RCC 7860 (cell line): ENCODE results near the gene ZZZ3.
"Not testable (repeated sequence)": the region's sequence is repeated elsewhere in the genome, so short reads cannot be mapped to it uniquely, and the experiment has no call there.

Experiments used
- DNase-seq: peaks from one replicate; pipeline ENCODE4 v3.0.0-alpha.2; 2015; ENCODE audit warnings: low spot score
- FAIRE-seq: peaks from 2 replicates; lab custom pipeline; 2012; peaks lifted over from hg19 to GRCh38; lab: Jason Lieb, UNC

The ZZZ3 gene

DNA sequence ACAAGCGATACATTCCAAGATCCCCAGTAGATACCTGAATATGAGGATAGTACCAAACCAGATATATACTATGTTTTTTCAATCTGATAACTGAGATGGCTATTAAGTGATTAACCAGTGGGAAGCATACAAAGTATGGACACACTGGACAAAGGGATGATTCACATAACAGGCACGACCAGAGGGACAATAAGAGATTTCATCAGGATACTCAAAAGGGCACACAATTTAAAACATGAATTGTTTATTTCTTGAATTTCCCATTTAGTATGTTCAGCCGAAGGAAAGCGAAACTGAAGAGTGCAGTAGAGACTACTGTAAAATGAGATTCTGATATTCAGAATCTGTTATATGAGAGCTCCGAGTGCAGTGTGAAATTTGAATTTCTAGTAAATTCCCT, 10.6 kb downstream of the ZZZ3 start:
- DNase-seq (no peak), FAIRE-seq (no peak)

DNA sequence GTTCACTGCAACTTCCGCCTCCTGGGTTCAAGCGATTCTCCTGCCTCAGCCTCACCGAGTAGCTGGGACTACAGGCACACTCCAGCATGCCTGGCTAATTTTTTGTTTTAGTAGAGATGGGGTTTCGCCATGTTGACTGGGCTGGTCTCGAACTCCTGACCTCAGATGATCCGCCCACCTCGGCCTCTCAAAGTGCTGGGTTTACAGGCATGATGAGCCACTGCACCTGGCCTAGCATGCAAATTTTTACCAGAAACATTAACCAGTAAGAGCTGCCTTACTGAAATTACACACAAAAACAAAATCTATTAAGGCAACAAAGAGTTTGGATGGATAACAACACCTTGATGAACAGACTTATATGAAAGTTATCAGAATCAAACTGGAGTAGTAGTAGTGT, 12.1 kb downstream of the ZZZ3 start:
- FAIRE-seq = no peak
- DNase-seq = no peak

DNA sequence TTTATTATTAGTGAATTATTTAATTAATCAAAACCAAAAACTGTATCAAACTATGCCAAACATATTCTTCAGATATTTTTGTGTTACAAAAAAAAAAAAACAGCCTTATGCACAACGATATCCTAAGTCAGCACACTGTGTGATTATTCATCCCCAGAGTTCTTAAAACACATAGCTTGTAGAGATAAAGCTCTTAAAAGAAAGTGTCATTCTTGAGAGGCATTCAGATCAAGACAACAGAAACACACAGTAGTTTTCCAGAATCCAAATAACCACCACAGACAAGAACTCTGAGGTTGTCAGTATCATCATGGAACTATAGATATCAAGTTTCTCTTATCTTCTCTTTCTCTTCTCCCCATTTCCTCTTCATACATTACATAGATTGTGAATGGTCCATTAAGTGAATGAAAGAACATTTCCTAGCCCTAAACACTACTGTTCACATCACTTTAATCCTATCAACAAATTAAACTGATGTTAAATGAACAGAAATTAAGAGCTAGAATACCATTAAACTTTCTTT, 13.5 kb downstream of the ZZZ3 start:
- no peak for DNase-seq
- FAIRE-seq = no peak

DNA sequence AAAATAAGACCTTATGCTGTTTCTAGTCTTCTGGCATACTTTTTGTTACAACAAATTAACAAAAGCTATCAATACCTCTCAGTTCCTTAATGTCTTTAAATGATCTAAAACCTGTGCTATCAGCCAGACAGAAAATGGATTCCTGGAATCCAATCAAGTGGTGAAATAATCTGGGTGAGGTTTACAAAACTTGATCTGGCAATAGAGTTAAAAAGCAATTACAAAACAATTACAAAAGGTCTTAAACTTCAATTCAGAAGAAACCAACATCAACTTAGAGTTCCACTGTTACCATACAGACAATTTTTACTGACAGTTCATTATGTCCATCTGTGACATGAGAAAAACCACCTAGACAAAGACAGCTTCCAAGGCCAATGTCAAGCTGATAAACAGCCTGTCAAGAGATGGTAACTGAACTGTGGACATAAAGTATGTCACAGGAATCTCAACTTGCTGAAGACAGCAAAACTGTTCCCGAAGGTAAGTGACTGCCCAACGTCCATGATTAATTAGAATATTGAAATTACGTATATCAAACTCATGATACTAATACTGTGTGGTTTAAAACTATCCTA, 17.4 kb downstream of the ZZZ3 start:
- no peak for FAIRE-seq
- no peak for DNase-seq

DNA sequence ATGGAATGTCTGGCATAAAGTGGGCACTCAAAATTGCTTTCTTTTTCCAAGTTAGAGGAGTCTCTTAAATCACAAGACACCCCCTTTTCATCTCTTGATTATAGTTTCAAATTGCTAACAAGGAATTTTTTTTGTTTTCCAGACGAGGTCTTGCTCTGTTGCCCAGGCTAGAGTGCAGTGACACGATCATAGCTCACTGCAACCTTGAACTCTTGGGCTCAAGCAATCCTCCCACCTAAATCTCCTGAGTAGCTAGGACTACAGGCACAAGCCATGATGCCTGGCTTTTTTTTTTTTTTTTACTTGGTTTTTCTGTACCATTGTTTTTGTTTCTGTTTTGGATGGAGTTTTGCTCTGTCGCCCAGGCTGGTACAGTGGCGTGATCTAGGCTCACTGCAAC, 20.8 kb downstream of the ZZZ3 start:
- no peak for FAIRE-seq
- no peak for DNase-seq

DNA sequence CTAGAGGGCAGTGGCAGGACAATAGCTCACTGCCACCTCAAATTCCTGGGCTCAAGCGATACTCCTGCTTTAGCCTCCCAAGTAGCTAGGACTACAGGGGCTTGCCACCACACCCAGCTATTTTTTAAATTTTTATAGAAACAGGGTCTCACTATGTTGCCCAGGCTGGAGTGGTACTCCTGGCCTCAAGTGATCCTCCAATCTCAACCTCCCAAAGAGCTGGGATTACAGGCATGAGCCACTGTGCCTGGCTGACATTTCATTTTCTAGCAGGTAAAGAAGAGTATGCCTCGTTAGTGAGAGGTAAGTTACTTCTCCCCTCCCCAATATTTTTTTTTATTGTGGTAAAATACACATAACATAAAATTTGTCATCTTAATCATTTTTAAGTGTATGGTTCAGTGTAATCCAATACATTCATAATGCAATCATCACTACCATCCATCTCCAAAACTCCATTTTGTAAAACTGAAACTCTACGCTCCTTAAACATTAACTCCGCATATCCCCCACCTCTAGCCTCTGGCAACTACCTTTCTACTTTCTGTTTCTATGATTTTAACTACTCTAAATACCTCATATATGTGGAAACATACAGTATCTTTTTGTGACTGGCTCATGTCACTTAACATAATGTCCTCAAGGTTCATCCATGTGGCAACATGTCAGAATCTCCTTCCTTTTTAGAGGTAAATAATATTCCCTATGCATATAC, 22.4 kb downstream of the ZZZ3 start:
- FAIRE-seq (no peak), DNase-seq (no peak)

DNA sequence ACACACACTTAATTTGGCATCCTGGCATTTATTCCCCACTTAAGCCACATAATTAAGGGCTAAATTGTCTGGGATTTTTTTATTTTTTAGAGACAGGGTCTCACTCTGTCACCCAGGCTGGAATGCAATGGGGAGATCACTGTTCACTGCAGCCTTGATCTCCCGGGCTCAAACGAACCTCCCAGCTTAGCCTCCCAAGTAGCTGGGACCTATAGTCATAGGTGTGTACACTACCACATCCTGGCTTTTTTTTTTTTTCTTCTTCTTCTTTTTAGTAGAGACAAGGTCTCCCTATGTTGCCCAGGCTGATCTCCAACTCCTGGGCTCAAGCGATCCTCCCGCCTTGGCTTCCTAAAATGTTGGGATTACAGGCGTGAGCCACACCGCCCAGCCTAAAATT, 24.2 kb downstream of the ZZZ3 start:
- DNase-seq = no peak
- FAIRE-seq = no peak

DNA sequence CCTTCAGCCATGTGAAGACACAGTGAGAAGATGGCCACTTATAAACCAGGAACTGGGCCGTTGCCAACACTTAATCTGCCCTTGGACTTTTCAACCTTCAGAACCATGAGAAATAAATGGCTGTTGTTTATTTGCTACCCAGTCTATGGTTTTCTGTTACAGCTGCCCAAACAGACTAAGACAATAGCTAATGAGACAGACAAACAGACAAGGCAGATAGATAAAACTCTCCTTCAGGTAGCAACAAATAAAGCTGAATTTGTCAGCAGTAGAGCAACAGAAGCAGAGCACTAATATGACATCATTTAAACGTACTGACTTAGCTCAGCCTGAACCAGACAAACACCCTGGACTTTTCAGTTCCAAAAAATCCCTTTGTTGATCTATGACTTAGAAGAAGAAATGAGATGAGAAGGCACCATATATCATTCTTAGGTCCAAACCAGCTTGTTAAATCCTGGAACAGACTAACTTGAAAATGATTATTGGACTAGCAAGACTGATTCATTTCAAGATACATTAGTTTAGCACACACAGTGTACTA, 27.0 kb downstream of the ZZZ3 start:
- no peak for DNase-seq
- FAIRE-seq = no peak

DNA sequence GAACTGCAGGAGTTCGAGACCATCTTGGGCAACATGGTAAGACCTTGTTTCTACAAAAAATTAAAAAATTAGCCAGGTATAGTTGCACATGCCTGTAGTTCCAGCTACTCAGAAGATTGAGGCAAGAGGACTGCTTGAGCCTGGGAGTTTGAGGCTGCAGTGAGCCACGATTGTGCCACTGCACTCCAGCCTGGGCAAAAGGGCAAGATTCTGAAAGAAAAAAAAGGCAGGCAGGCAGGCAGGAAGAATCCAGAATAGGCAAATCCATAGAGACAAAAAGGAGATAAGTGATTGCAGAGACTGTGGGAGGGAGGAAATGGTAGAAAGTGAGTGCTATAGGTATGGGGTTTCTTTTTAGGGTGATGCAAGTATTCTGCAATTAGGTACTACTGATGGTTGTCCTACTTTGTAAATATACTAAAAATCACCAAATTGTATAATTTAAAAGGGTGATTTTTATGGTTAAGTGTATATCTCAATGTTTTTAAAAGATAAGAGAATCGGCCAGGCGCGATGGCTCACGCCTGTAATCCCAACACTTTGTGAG, 29.4 kb downstream of the ZZZ3 start:
- DNase-seq (no peak), FAIRE-seq (no peak)

DNA sequence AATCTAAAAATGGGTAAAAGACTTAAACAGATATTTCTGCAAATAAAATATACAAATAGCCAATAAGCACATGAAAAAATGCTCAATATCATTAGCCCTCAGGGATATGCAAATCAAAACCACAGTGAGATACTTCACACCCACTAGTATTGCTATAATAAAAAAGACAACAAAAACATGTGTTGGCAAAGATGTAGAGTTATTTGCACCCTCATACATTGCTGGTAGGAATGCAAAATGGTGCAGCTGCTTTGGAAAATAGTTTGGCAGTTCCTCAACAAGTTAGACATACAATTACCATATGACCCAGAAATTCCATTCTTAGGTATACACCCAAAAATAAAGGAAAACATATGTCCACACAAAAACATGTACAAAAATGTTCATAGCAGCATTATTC, 30.2 kb downstream of the ZZZ3 start:
- FAIRE-seq (no peak), DNase-seq (no peak)

DNA sequence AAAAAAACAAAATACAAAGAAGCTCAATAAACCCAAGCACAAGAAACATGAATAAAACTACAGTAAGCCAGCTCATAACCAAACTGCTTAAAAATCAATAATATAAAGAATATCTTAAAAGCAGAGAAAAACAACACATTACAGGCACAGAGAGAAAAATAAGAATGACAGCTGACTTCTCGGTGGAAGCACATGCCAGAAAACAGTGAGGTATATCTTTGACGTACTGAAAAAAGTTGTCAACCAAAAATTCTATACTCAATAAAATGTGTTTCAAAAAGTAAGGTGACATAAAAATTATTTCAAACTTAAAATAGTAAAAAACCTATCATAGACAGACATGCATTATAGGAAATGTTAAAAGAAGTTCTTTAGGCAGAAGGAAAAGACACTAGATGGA, 33.3 kb downstream of the ZZZ3 start:
- no peak for FAIRE-seq

DNA sequence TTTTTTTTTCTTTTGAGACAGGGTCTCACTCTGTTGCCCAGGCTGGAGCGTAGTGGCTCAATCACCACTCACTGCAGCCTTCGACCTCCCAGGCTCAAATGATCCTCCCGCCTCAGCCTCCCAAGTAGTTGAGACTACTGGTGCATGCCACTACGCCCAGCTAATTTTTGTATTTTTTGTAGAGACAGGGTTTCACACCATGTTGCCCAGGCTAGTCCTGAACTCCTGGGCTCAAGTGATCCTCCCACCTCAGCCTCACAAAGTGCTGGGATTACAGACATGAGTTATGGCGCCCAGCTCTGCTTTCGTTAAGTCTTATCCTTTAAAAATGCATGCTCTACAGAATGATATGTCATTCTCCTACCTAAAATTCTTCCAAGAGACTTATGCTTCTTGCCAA, 36.2 kb downstream of the ZZZ3 start:
- not testable (repeated sequence) for DNase-seq, FAIRE-seq

More for the DNA sequence above, 33.3 kb downstream of the ZZZ3 start:
- DNase-seq = no peak

DNA sequence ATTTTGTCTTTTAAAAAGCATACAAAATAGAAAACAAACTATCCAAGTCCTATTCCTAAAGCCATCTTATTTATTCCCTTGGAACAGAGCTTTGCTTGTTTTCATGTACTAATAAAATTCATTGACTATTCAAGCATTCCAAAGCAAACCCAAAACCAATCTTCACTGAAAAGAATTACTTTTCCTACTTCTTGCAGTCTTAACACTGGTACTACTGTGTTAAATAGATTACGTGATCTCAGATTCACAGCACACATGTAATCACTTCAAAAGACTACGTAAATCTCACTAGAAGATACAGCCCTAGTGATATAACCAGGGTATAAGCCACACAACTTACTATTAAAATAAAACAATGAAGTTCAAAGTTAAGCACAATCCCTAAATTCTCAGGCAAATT, 39.0 kb downstream of the ZZZ3 start:
- no peak for FAIRE-seq

DNA sequence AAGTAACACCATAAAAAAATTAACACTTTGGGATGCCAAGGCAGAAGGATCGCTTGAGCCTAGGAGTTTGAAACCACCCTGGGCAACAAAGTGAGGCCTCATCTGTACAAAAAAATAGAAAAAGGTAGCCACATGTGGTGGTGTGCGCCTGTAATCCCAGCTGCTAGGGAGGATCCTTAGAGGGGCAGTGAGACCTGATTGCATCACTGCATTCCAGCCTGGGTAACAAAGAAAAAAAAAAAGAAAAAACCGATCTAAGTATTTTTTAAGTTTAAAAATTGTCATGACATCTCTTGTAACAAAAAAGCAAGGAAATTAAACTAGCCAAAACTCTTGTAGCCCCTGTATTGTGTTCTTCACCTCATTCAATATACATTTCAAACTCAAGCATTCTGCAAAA, 39.5 kb downstream of the ZZZ3 start:
- FAIRE-seq = no peak

More for the DNA sequence above, 39.0 kb downstream of the ZZZ3 start:
- DNase-seq = no peak

DNA sequence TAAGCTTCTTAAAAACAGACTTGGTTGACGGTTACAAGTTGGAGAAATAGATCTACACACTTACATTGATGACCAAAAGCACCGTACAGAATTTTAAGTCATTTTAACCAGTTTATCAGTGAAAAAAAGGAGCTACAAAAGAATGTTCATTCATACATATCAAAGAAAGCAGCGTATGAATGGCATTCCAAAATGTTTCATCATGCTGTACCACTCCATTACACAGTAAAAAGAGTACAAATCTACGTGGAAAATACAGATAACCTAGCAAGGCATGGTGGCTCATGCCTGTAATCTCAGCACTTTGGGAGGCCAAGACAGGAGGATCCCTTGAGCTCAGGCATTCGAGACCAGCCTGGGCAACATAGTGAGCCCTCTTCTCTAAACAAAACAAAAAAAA, 40.3 kb downstream of the ZZZ3 start:
- no peak for DNase-seq

More for the DNA sequence above, 39.5 kb downstream of the ZZZ3 start:
- no peak for DNase-seq

DNA sequence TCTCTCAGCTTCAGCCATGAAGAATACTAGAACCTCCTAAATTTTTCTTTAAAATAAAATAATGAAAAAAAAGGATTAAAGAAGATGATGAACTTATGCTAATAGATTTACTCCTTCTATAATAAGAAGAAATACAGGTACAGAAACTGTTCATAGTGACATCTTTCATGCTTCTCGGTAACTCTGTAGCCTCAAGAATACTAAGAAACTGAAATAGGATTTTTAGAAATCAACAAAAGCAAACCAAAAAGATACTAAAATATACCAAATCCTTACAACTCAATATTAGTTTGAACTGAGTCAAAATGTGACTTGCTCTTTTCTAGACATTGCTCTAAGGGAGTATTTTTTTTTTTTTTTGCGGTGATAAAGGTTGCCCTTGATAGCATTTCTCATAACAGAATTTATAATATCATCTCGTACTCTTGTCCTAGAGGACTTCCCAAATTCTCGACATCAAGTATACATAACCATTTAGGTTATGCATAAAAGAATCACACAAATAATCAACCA, 42.8 kb downstream of the ZZZ3 start:
- FAIRE-seq (no peak), DNase-seq (no peak)

More for the DNA sequence above, 40.3 kb downstream of the ZZZ3 start:
- FAIRE-seq = no peak

DNA sequence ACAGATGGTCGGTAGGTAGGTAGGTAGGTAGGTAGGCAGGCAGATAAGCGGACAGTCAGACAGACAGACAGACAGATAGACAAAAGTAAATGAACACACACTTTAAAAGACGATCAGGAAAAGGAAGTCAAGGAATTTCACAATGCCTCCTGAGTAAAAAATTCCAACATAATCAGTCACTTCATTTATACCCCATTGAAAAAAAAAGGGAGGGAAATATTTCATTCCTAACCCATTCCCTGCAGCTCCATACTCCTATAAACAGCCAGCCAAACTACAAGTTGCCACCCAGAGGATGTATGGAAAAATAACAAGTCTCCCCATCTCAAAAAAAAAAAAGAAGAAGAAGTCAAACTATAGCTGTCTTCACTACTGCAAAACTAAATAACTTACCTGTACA, 43.4 kb downstream of the ZZZ3 start:
- FAIRE-seq = peak; percentile 39

DNA sequence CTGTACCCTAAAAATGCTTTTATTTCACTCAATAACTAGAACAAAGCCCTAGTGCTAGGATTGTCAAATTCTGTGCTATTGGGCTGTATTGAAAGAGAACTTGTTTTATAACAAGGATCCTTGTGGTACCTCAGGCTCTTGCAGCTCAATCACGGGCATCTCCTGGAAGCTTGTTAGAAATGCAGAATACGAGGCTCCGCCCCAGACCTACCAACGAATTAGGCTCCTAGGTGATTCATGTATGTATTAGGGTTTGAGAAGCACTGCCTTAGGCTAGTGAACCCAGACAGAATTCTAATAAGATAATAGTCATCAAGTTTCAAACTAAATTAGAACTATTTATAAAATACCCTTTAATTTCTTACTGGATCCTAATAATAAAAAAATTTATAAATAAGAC, 45.6 kb downstream of the ZZZ3 start:
- FAIRE-seq (no peak), DNase-seq (no peak)

More for the DNA sequence above, 43.4 kb downstream of the ZZZ3 start:
- peak; percentile 37 for DNase-seq
